Pericardium fibroblast (primary cell): Measurements from ENCODE around the gene CDC5L. TPM values are rescaled to one million over a fixed set of nuclear protein-coding genes. Genes with fewer than 3 reads are reported as not detected.

Experiments used
- total RNA-seq: library from RNA; depleted of rRNA; stranded (reverse); fragments of >200 nt; gene quantifications from 2 replicates; pipeline ENCODE4 v1.2.3, GENCODE V29; 2015

The CDC5L gene
- 9.7 and 12.1 TPM in 2 replicates for total RNA-seq

GRCh38 chr6:44387346-44388134 is at the start of gene CDC5L:
Gene CDC5L (plus strand): TSS chr6:44387706. CDS start chr6:44387824, 118 bp downstream.

GRCh38 chr6:44342489-44342888 is 45.0 kb upstream of the CDC5L start, which contains the start of gene SPATS1:
Gene SPATS1 (plus strand): TSS chr6:44342650. CDS start chr6:44343096, 446 bp downstream.

Other genes with a start within 250 kb of the CDC5L start
- 0.35 TPM in 1 of 2 replicates, not detected in the other for gene CAPN11, start 228.9 kb upstream of the CDC5L start, total RNA-seq
- 0.60 TPM in 1 of 2 replicates, not detected in the other for gene MYMX, start 170.8 kb upstream of the CDC5L start, total RNA-seq
- 7.9 and 33.3 TPM in 2 replicates for gene SLC29A1, start 164.1 kb upstream of the CDC5L start, total RNA-seq
- gene HSP90AB1, start 140.6 kb upstream of the CDC5L start, total RNA-seq, result 534 and 585 TPM in 2 replicates
- gene SLC35B2, start 130.2 kb upstream of the CDC5L start, total RNA-seq, result 64.7 and 65.8 TPM in 2 replicates
- 3.0 and 9.2 TPM in 2 replicates for gene NFKBIE, start 122.2 kb upstream of the CDC5L start, total RNA-seq
- not detected in 2 replicates for gene TMEM151B, start 117.3 kb upstream of the CDC5L start, total RNA-seq
- gene AARS2, start 74.4 kb upstream of the CDC5L start, total RNA-seq, result 8.3 and 8.4 TPM in 2 replicates
- not detected in 2 replicates for gene SPATS1, start 45.1 kb upstream of the CDC5L start, total RNA-seq